ENCODE measurements around the gene GGNBP2. TPM values are rescaled to one million over a fixed set of nuclear protein-coding genes. Genes with fewer than 3 reads are reported as not detected.

GGNBP2 gene
- total RNA-seq, 2 experiments from 2014 or later, result 96.2 to 99.9 TPM

GRCh38 chr17:36525113-36525512, 19.6 kb upstream of the GGNBP2 start:
- CTCF ChIA-PET, result no interaction called here
- H3K9me3 Mint-ChIP-seq, result no peaks in the 10 kb centered on the region
- intact Hi-C loops (cut with micrococcal nuclease), result no loop called here
- no peak overlapping the region for H3K4me3 Mint-ChIP-seq
- DNase-seq, result no peak
- no peaks in the 10 kb centered on the region for H3K27me3 Mint-ChIP-seq (ENCODE audit: low read depth)
- H3K36me3 Mint-ChIP-seq (ENCODE audit: low read depth), result peaks cover 63% of the 10 kb centered on the region
- peaks cover 29% of the 10 kb centered on the region for H3K4me1 Mint-ChIP-seq (ENCODE audit: low read depth)
- H3K27ac Mint-ChIP-seq, result peak overlapping the region; percentile 82

GRCh38 chr17:36525888-36526287, 18.8 kb upstream of the GGNBP2 start:
- Mint-ChIP-seq H3K9me3 (no peaks in the 10 kb centered on the region), H3K4me3 (no peak overlapping the region), H3K27ac (peak overlapping the region; percentile 35), H3K27me3 (ENCODE audit: low read depth) (no peaks in the 10 kb centered on the region), H3K36me3 (ENCODE audit: low read depth) (peaks cover 58% of the 10 kb centered on the region), H3K4me1 (ENCODE audit: low read depth) (peaks cover 29% of the 10 kb centered on the region)
- DNase-seq, result no peak
- CTCF ChIA-PET, result no interaction called here
- intact Hi-C loops (cut with micrococcal nuclease), result no loop called here

- Mint-ChIP-seq H3K4me3 (no peak overlapping the region), H3K27me3 (ENCODE audit: low read depth) (no peaks in the 10 kb centered on the region), H3K4me1 (ENCODE audit: low read depth) (peaks cover 38% of the 10 kb centered on the region), H3K36me3 (ENCODE audit: low read depth) (peaks cover 61% of the 10 kb centered on the region), H3K9me3 (no peaks in the 10 kb centered on the region), H3K27ac (no peak overlapping the region)
- CTCF ChIA-PET, result interaction anchor here (0.8 kb wide), 1 partner anchor 24 kb away, joined by 3 read pairs; no protein-coding TSS in a partner anchor
- DNase-seq, result no peak
- intact Hi-C loops (cut with micrococcal nuclease), result no loop called here
Observed at GRCh38 chr17:36527621-36528250, 17.0 kb upstream of the GGNBP2 start.

GRCh38 chr17:36529121-36529520, 15.6 kb upstream of the GGNBP2 start:
- no peak for DNase-seq
- peaks cover 65% of the 10 kb centered on the region for H3K36me3 Mint-ChIP-seq (ENCODE audit: low read depth)
- intact Hi-C loops (cut with micrococcal nuclease), result no loop called here
- H3K4me3 Mint-ChIP-seq, result no peak overlapping the region
- CTCF ChIA-PET, result interaction anchor here (0.6 kb wide), 1 partner anchor 53 kb away, joined by 3 read pairs; no protein-coding TSS in a partner anchor
- H3K4me1 Mint-ChIP-seq (ENCODE audit: low read depth), result peaks cover 49% of the 10 kb centered on the region
- H3K9me3 Mint-ChIP-seq, result no peaks in the 10 kb centered on the region
- no peak overlapping the region for H3K27ac Mint-ChIP-seq
- H3K27me3 Mint-ChIP-seq (ENCODE audit: low read depth), result no peaks in the 10 kb centered on the region

- Mint-ChIP-seq H3K4me3 (no peak overlapping the region), H3K27me3 (ENCODE audit: low read depth) (no peaks in the 10 kb centered on the region), H3K4me1 (ENCODE audit: low read depth) (peaks cover 41% of the 10 kb centered on the region), H3K36me3 (ENCODE audit: low read depth) (peaks cover 41% of the 10 kb centered on the region), H3K9me3 (no peaks in the 10 kb centered on the region), H3K27ac (no peak overlapping the region)
- CTCF ChIA-PET, result no interaction called here
- no peak for DNase-seq
- intact Hi-C loops (cut with micrococcal nuclease), result no loop called here
Observed at GRCh38 chr17:36532435-36532975, 12.2 kb upstream of the GGNBP2 start.

- Mint-ChIP-seq H3K27ac (peak overlapping the region; percentile 96), H3K4me3 (peak overlapping the region; percentile 98), H3K9me3 (no peaks in the 10 kb centered on the region), H3K4me1 (ENCODE audit: low read depth) (peaks cover 46% of the 10 kb centered on the region), H3K27me3 (ENCODE audit: low read depth) (no peaks in the 10 kb centered on the region), H3K36me3 (ENCODE audit: low read depth) (peaks cover 38% of the 10 kb centered on the region)
- CTCF ChIA-PET, result interaction anchor here (0.6 to 3.1 kb wide), 7 partner anchors 10 to 51 kb away, joined by 3 to 13 read pairs (median 4); no protein-coding TSS in a partner anchor
- intact Hi-C loops (cut with micrococcal nuclease), result loop anchor here (1.0 to 2.0 kb wide), 4 partner anchors 10 to 68 kb away; partner anchors contain the start of genes DHRS11 and ZNHIT3
- DNase-seq, result peak; percentile 53
Observed at GRCh38 chr17:36533935-36534839, 10.5 kb upstream of the GGNBP2 start.

GRCh38 chr17:36534840-36535668, 9.7 kb upstream of the GGNBP2 start, which contains the start of the genes MYO19 and PIGW:
TSS of gene MYO19 (minus strand) at chr17:36534868. CDS start at chr17:36532538, 2,330 bp downstream.
TSS of gene PIGW (plus strand) at chr17:36534987. CDS start at chr17:36537102, 2,115 bp downstream.
- CTCF ChIA-PET, result interaction anchor here (1.0 to 3.1 kb wide), 5 partner anchors 9 to 50 kb away, joined by 3 to 13 read pairs (median 4); no protein-coding TSS in a partner anchor
- H3K4me3 Mint-ChIP-seq, result peak within 1 kb of the TSS; percentile 98
- H3K36me3 Mint-ChIP-seq (ENCODE audit: low read depth), result peaks cover 37% of the 10 kb centered on the region
- no peaks in the 10 kb centered on the region for H3K27me3 Mint-ChIP-seq (ENCODE audit: low read depth)
- no peaks in the 10 kb centered on the region for H3K9me3 Mint-ChIP-seq
- H3K27ac Mint-ChIP-seq, result peak within 1 kb of the TSS; percentile 96
- intact Hi-C loops (cut with micrococcal nuclease), result loop anchor here (1.0 to 2.0 kb wide), 5 partner anchors 9 to 67 kb away; partner anchors contain the start of genes DHRS11, GGNBP2 and ZNHIT3
- peak; percentile 86 for DNase-seq
- peaks cover 48% of the 10 kb centered on the region for H3K4me1 Mint-ChIP-seq (ENCODE audit: low read depth)

- H3K4me3 Mint-ChIP-seq, result peak overlapping the region; percentile 98
- CTCF ChIA-PET, result interaction anchor here (1.7 to 3.1 kb wide), 2 partner anchors 11 to 15 kb away, joined by 4 to 13 read pairs; no protein-coding TSS in a partner anchor
- peak overlapping the region; percentile 96 for H3K27ac Mint-ChIP-seq
- no peaks in the 10 kb centered on the region for H3K27me3 Mint-ChIP-seq (ENCODE audit: low read depth)
- H3K4me1 Mint-ChIP-seq (ENCODE audit: low read depth), result peaks cover 48% of the 10 kb centered on the region
- intact Hi-C loops (cut with micrococcal nuclease), result loop anchor here (1.0 to 2.0 kb wide), 3 partner anchors 9 to 55 kb away; partner anchors contain the start of genes DHRS11, GGNBP2 and ZNHIT3
- H3K9me3 Mint-ChIP-seq, result no peaks in the 10 kb centered on the region
- DNase-seq, result no peak
- H3K36me3 Mint-ChIP-seq (ENCODE audit: low read depth), result peaks cover 34% of the 10 kb centered on the region
Observed at GRCh38 chr17:36535669-36536081, 9.0 kb upstream of the GGNBP2 start.

- Mint-ChIP-seq H3K27me3 (ENCODE audit: low read depth) (no peaks in the 10 kb centered on the region), H3K36me3 (ENCODE audit: low read depth) (peaks cover 11% of the 10 kb centered on the region), H3K4me1 (ENCODE audit: low read depth) (peaks cover 36% of the 10 kb centered on the region), H3K4me3 (no peak overlapping the region), H3K9me3 (no peaks in the 10 kb centered on the region), H3K27ac (no peak overlapping the region)
- no peak for DNase-seq
- intact Hi-C loops (cut with micrococcal nuclease), result loop anchor here (10.0 kb wide), 1 partner anchor 404 kb away; the partner anchor contains the start of gene AATF
- CTCF ChIA-PET, result interaction anchor here (0.8 kb wide), 1 partner anchor 62 kb away, joined by 4 read pairs; no protein-coding TSS in a partner anchor
Observed at GRCh38 chr17:36540696-36541095, 4.0 kb upstream of the GGNBP2 start.

- CTCF ChIA-PET, result no interaction called here
- intact Hi-C loops (cut with micrococcal nuclease), result loop anchor here (10.0 kb wide), 1 partner anchor 402 kb away; the partner anchor contains the start of gene AATF
Observed at GRCh38 chr17:36542755-36543154, 2.0 kb upstream of the GGNBP2 start.

GRCh38 chr17:36544044-36544306, 744 bp upstream of the GGNBP2 start:
- intact Hi-C loops (cut with micrococcal nuclease), result loop anchor here (1.0 to 10.0 kb wide), 5 partner anchors 9 to 401 kb away; partner anchors contain the start of genes AATF, DHRS11 and ZNHIT3
- peak overlapping the region; percentile 86 for H3K4me3 Mint-ChIP-seq
- H3K27me3 Mint-ChIP-seq (ENCODE audit: low read depth), result no peaks in the 10 kb centered on the region
- CTCF ChIA-PET, result interaction anchor here (1.2 to 1.3 kb wide), 2 partner anchors 10 to 58 kb away, joined by 6 to 7 read pairs; partner anchors contain the start of genes MRM1, MYO19 and PIGW
- peak; percentile 47 for DNase-seq
- H3K36me3 Mint-ChIP-seq (ENCODE audit: low read depth), result peaks cover 21% of the 10 kb centered on the region
- H3K9me3 Mint-ChIP-seq, result no peaks in the 10 kb centered on the region
- peaks cover 33% of the 10 kb centered on the region for H3K4me1 Mint-ChIP-seq (ENCODE audit: low read depth)
- peak overlapping the region; percentile 94 for H3K27ac Mint-ChIP-seq

More at GRCh38 chr17:36542755-36543154, 2.0 kb upstream of the GGNBP2 start:
- Mint-ChIP-seq H3K27me3 (ENCODE audit: low read depth) (no peaks in the 10 kb centered on the region), H3K9me3 (no peaks in the 10 kb centered on the region), H3K4me3 (peak overlapping the region; percentile 86), H3K36me3 (ENCODE audit: low read depth) (peaks cover 19% of the 10 kb centered on the region), H3K27ac (no peak overlapping the region), H3K4me1 (ENCODE audit: low read depth) (peaks cover 27% of the 10 kb centered on the region)
- no peak for DNase-seq

Data from activated naive CD4-positive, alpha-beta T cell treated with anti-CD3 and anti-CD28 coated beads for 36 hours (primary cell).